ENCODE results near the gene COPA.

The COPA gene

GRCh38 chr1:160363010-160363409, 20.0 kb upstream of the COPA start:
- DNase-seq (ENCODE audit: low read depth in 1 of 2, low spot score in 1 of 2), result no peak

- DNase-seq (ENCODE audit: low read depth in 1 of 2, low spot score in 1 of 2), result no peak
Measured at GRCh38 chr1:160362168-160362957, 19.3 kb upstream of the COPA start.

- no peak for DNase-seq (ENCODE audit: low read depth in 1 of 2, low spot score in 1 of 2)
Measured at GRCh38 chr1:160361814-160362167, 18.7 kb upstream of the COPA start.

- DNase-seq (ENCODE audit: low read depth in 1 of 2, low spot score in 1 of 2), result no peak
Measured at GRCh38 chr1:160361199-160361598, 18.1 kb upstream of the COPA start.

GRCh38 chr1:160360227-160360695, 17.2 kb upstream of the COPA start:
- DNase-seq (ENCODE audit: low read depth in 1 of 2, low spot score in 1 of 2), result no peak

- DNase-seq (ENCODE audit: low read depth in 1 of 2, low spot score in 1 of 2), result no peak
Measured at GRCh38 chr1:160359559-160360226, 16.6 kb upstream of the COPA start.

GRCh38 chr1:160358073-160358472, 15.0 kb upstream of the COPA start:
- DNase-seq (ENCODE audit: low read depth in 1 of 2, low spot score in 1 of 2), result no peak

GRCh38 chr1:160357286-160358002, 14.4 kb upstream of the COPA start:
- DNase-seq (ENCODE audit: low read depth in 1 of 2, low spot score in 1 of 2), result no peak

GRCh38 chr1:160354388-160354985, 11.4 kb upstream of the COPA start:
- DNase-seq (ENCODE audit: low read depth in 1 of 2, low spot score in 1 of 2), result no peak

- DNase-seq (ENCODE audit: low read depth in 1 of 2, low spot score in 1 of 2), result no peak
Measured at GRCh38 chr1:160353223-160353622, 10.2 kb upstream of the COPA start.

GRCh38 chr1:160352555-160352954, 9.5 kb upstream of the COPA start:
- DNase-seq (ENCODE audit: low read depth in 1 of 2, low spot score in 1 of 2), result no peak

- no peak for DNase-seq (ENCODE audit: low read depth in 1 of 2, low spot score in 1 of 2)
Measured at GRCh38 chr1:160351629-160352028, 8.6 kb upstream of the COPA start.

GRCh38 chr1:160346958-160347357, 3.9 kb upstream of the COPA start:
- DNase-seq (ENCODE audit: low read depth in 1 of 2, low spot score in 1 of 2), result no peak

GRCh38 chr1:160346463-160346862, 3.4 kb upstream of the COPA start:
- DNase-seq (ENCODE audit: low read depth in 1 of 2, low spot score in 1 of 2), result no peak

- DNase-seq (ENCODE audit: low read depth in 1 of 2, low spot score in 1 of 2), result no peak
Measured at GRCh38 chr1:160344936-160345335, 1.9 kb upstream of the COPA start.

GRCh38 chr1:160344241-160344640, 1.2 kb upstream of the COPA start:
- DNase-seq (ENCODE audit: low read depth in 1 of 2, low spot score in 1 of 2), result no peak

GRCh38 chr1:160342526-160342925, 524 bp downstream of the COPA start:
- DNase-seq (ENCODE audit: low read depth in 1 of 2, low spot score in 1 of 2), result no peak

GRCh38 chr1:160340866-160341265, 2.2 kb downstream of the COPA start:
- no peak for DNase-seq (ENCODE audit: low read depth in 1 of 2, low spot score in 1 of 2)

GRCh38 chr1:160340146-160340545, 2.9 kb downstream of the COPA start:
- no peak for DNase-seq (ENCODE audit: low read depth in 1 of 2, low spot score in 1 of 2)

- DNase-seq (ENCODE audit: low read depth in 1 of 2, low spot score in 1 of 2), result no peak
Measured at GRCh38 chr1:160338580-160338979, 4.5 kb downstream of the COPA start.

GRCh38 chr1:160332516-160332915, 10.5 kb downstream of the COPA start:
- DNase-seq (ENCODE audit: low read depth in 1 of 2, low spot score in 1 of 2), result no peak

GRCh38 chr1:160330119-160330518, 12.9 kb downstream of the COPA start:
- no peak for DNase-seq (ENCODE audit: low read depth in 1 of 2, low spot score in 1 of 2)

Data from stimulated activated CD4-positive, alpha-beta T cell treated with anti-CD3 and anti-CD28 coated beads, Interleukin-15, amount 100 ng/mL, for 1 hour (primary cell).